GM12878 (cell line): Measurements from ENCODE around the gene EVPLL. TPM values are rescaled to one million over a fixed set of nuclear protein-coding genes. Genes with fewer than 3 reads are reported as not detected.

Experiments
- microRNA-seq: library from miRNA; unstranded; fragments of <30 nt; microRNA quantifications from one replicate; pipeline ENCODE4, GENCODE V29; 2018
- polyA plus RNA-seq, 11 experiments: library from polyadenylated mRNA; depleted of rRNA in 4 of 11; unstranded in 6 of 11; stranded (reverse) in 5 of 11; fragments of >200 nt; fragmentation: Nextera tagmentation in 4 of 11; fragmentation: Illumina TruSeq in 1 of 11; extraction: Ambion mirVana in 4 of 11; extraction: Trizol in 1 of 11; gene quantifications; 1 replicate in 1 of 11; 2 replicates in 10 of 11; pipeline versions ENCODE4 v1.2.1 to v1.2.3, GENCODE V29; 2011 to 2016; ENCODE audit warnings: inconsistent platforms in 2 of 11, missing spikeins in 2 of 11, low read depth in 1 of 11
- small RNA-seq: library from RNA; depleted of rRNA; stranded (forward); fragments of <200 nt; gene quantifications from one replicate; pipeline ENCODE3, GENCODE V24; 2014
- total RNA-seq, 4 experiments: library from RNA; depleted of rRNA in 3 of 4; stranded (reverse); fragments of >200 nt in 3 of 4; fragmentation: Illumina TruSeq in 1 of 4; extraction: Trizol in 1 of 4; gene quantifications; 2 replicates each; pipeline versions ENCODE4 v1.2.1 to v1.2.3, GENCODE V29; 2013 to 2021

The EVPLL gene
- total and polyA plus RNA-seq, 10 of the 15 experiments (the other 5 are each of a cell fraction or from before 2014, with no cell fraction given) = not detected

Small RNAs within 50 kb of the gene (microRNA-seq; reads per million reads assigned to microRNA genes)
- not detected for gene MIR6778

Small RNAs within 50 kb of the gene (small RNA-seq; reads per million reads assigned to genes)
- gene AL353997.5 (not detected), gene YWHAEP2 (not detected)

Other genes with a start within 250 kb of the EVPLL start
Only the 7 nearest of the 8 such genes appear.
- gene LLGL1, start 152.1 kb upstream of the EVPLL start, total RNA-seq (2014; rRNA removed) = 5.9 and 7.8 TPM in 2 replicates
- 1.9 and 3.0 TPM in 2 replicates for gene LLGL1, start 152.1 kb upstream of the EVPLL start, total RNA-seq (2014; rRNA removed; fragmentation: Illumina TruSeq; extraction: Trizol)
- gene LLGL1, start 152.1 kb upstream of the EVPLL start, total RNA-seq (2021) = 8.8 and 9.2 TPM in 2 replicates
- gene LLGL1, start 152.1 kb upstream of the EVPLL start, polyA plus RNA-seq (2011; rRNA removed) = 1.5 and 3.7 TPM in 2 replicates
- 0.70 and 2.0 TPM in 2 replicates for gene LLGL1, start 152.1 kb upstream of the EVPLL start, polyA plus RNA-seq (2014; fragmentation: Illumina TruSeq; extraction: Trizol)
- under 1 TPM; 0.02 TPM for gene LLGL1, start 152.1 kb upstream of the EVPLL start, polyA plus RNA-seq (2014; fragmentation: Nextera tagmentation; extraction: Ambion mirVana)
- gene LLGL1, start 152.1 kb upstream of the EVPLL start, polyA plus RNA-seq (2014; rRNA removed) = 8.7 and 9.8 TPM in 2 replicates
- 1 to 10 TPM in 1 of 2 experiments, under 1 TPM in 1; 0.82 to 1.3 TPM for gene LLGL1, start 152.1 kb upstream of the EVPLL start, polyA plus RNA-seq (2016; fragmentation: Nextera tagmentation; extraction: Ambion mirVana)
- gene FLII, start 119.0 kb upstream of the EVPLL start, total RNA-seq (2014; rRNA removed) = 109 and 118 TPM in 2 replicates
- gene FLII, start 119.0 kb upstream of the EVPLL start, total RNA-seq (2014; rRNA removed; fragmentation: Illumina TruSeq; extraction: Trizol) = 83.1 and 84.3 TPM in 2 replicates
- gene FLII, start 119.0 kb upstream of the EVPLL start, total RNA-seq (2021) = 169 and 182 TPM in 2 replicates
- 110 and 200 TPM in 2 replicates for gene FLII, start 119.0 kb upstream of the EVPLL start, polyA plus RNA-seq (2011; rRNA removed)
- 75.4 and 94.4 TPM in 2 replicates for gene FLII, start 119.0 kb upstream of the EVPLL start, polyA plus RNA-seq (2014; fragmentation: Illumina TruSeq; extraction: Trizol)
- gene FLII, start 119.0 kb upstream of the EVPLL start, polyA plus RNA-seq (2014; fragmentation: Nextera tagmentation; extraction: Ambion mirVana) = 10 to 100 TPM; 22.2 to 33.0 TPM
- gene FLII, start 119.0 kb upstream of the EVPLL start, polyA plus RNA-seq (2014; rRNA removed) = 122 and 124 TPM in 2 replicates
- 100 to 1,000 TPM; 128 to 139 TPM for gene FLII, start 119.0 kb upstream of the EVPLL start, polyA plus RNA-seq (2016; fragmentation: Nextera tagmentation; extraction: Ambion mirVana)
- 6.6 and 7.3 TPM in 2 replicates for gene MIEF2, start 117.1 kb upstream of the EVPLL start, total RNA-seq (2014; rRNA removed)
- gene MIEF2, start 117.1 kb upstream of the EVPLL start, total RNA-seq (2014; rRNA removed; fragmentation: Illumina TruSeq; extraction: Trizol) = 1.6 and 1.7 TPM in 2 replicates
- gene MIEF2, start 117.1 kb upstream of the EVPLL start, total RNA-seq (2021) = 8.3 and 8.4 TPM in 2 replicates
- 2.3 and 3.9 TPM in 2 replicates for gene MIEF2, start 117.1 kb upstream of the EVPLL start, polyA plus RNA-seq (2011; rRNA removed)
- 0.35 and 1.4 TPM in 2 replicates for gene MIEF2, start 117.1 kb upstream of the EVPLL start, polyA plus RNA-seq (2014; fragmentation: Illumina TruSeq; extraction: Trizol)
- gene MIEF2, start 117.1 kb upstream of the EVPLL start, polyA plus RNA-seq (2014; fragmentation: Nextera tagmentation; extraction: Ambion mirVana) = under 1 TPM; 0.16 to 0.42 TPM
- gene MIEF2, start 117.1 kb upstream of the EVPLL start, polyA plus RNA-seq (2014; rRNA removed) = 4.2 and 6.1 TPM in 2 replicates
- 1 to 10 TPM; 7.1 to 9.2 TPM for gene MIEF2, start 117.1 kb upstream of the EVPLL start, polyA plus RNA-seq (2016; fragmentation: Nextera tagmentation; extraction: Ambion mirVana)
- gene TOP3A, start 62.8 kb upstream of the EVPLL start, total RNA-seq (2014; rRNA removed) = 32.8 and 39.5 TPM in 2 replicates
- gene TOP3A, start 62.8 kb upstream of the EVPLL start, total RNA-seq (2014; rRNA removed; fragmentation: Illumina TruSeq; extraction: Trizol) = 31.3 and 33.6 TPM in 2 replicates
- gene TOP3A, start 62.8 kb upstream of the EVPLL start, total RNA-seq (2021) = 50.0 and 51.9 TPM in 2 replicates
- 21.6 and 25.3 TPM in 2 replicates for gene TOP3A, start 62.8 kb upstream of the EVPLL start, polyA plus RNA-seq (2011; rRNA removed)
- gene TOP3A, start 62.8 kb upstream of the EVPLL start, polyA plus RNA-seq (2014; fragmentation: Illumina TruSeq; extraction: Trizol) = 22.8 and 30.8 TPM in 2 replicates
- gene TOP3A, start 62.8 kb upstream of the EVPLL start, polyA plus RNA-seq (2014; fragmentation: Nextera tagmentation; extraction: Ambion mirVana) = 10 to 100 TPM in 1 of 2 experiments, 1 to 10 TPM in 1; 4.2 to 11.5 TPM
- gene TOP3A, start 62.8 kb upstream of the EVPLL start, polyA plus RNA-seq (2014; rRNA removed) = 30.0 and 30.2 TPM in 2 replicates
- 10 to 100 TPM; 35.3 to 39.4 TPM for gene TOP3A, start 62.8 kb upstream of the EVPLL start, polyA plus RNA-seq (2016; fragmentation: Nextera tagmentation; extraction: Ambion mirVana)
- 10.4 and 11.6 TPM in 2 replicates for gene SMCR8, start 62.5 kb upstream of the EVPLL start, total RNA-seq (2014; rRNA removed)
- 9.6 and 10.9 TPM in 2 replicates for gene SMCR8, start 62.5 kb upstream of the EVPLL start, total RNA-seq (2014; rRNA removed; fragmentation: Illumina TruSeq; extraction: Trizol)
- gene SMCR8, start 62.5 kb upstream of the EVPLL start, total RNA-seq (2021) = 14.6 and 16.4 TPM in 2 replicates
- gene SMCR8, start 62.5 kb upstream of the EVPLL start, polyA plus RNA-seq (2011; rRNA removed) = 5.3 and 6.4 TPM in 2 replicates
- gene SMCR8, start 62.5 kb upstream of the EVPLL start, polyA plus RNA-seq (2014; fragmentation: Illumina TruSeq; extraction: Trizol) = 12.1 and 13.4 TPM in 2 replicates
- gene SMCR8, start 62.5 kb upstream of the EVPLL start, polyA plus RNA-seq (2014; fragmentation: Nextera tagmentation; extraction: Ambion mirVana) = under 1 TPM; 0.52 to 0.77 TPM
- 9.7 and 9.9 TPM in 2 replicates for gene SMCR8, start 62.5 kb upstream of the EVPLL start, polyA plus RNA-seq (2014; rRNA removed)
- 1 to 10 TPM; 4.5 to 4.7 TPM for gene SMCR8, start 62.5 kb upstream of the EVPLL start, polyA plus RNA-seq (2016; fragmentation: Nextera tagmentation; extraction: Ambion mirVana)
- 36.6 and 38.8 TPM in 2 replicates for gene SHMT1, start 14.2 kb upstream of the EVPLL start, total RNA-seq (2014; rRNA removed)
- 23.5 and 27.2 TPM in 2 replicates for gene SHMT1, start 14.2 kb upstream of the EVPLL start, total RNA-seq (2014; rRNA removed; fragmentation: Illumina TruSeq; extraction: Trizol)
- 34.9 and 38.0 TPM in 2 replicates for gene SHMT1, start 14.2 kb upstream of the EVPLL start, total RNA-seq (2021)
- gene SHMT1, start 14.2 kb upstream of the EVPLL start, polyA plus RNA-seq (2011; rRNA removed) = 14.6 and 21.7 TPM in 2 replicates
- 21.9 and 31.3 TPM in 2 replicates for gene SHMT1, start 14.2 kb upstream of the EVPLL start, polyA plus RNA-seq (2014; fragmentation: Illumina TruSeq; extraction: Trizol)
- 1 to 10 TPM; 5.2 to 7.5 TPM for gene SHMT1, start 14.2 kb upstream of the EVPLL start, polyA plus RNA-seq (2014; fragmentation: Nextera tagmentation; extraction: Ambion mirVana)
- 38.0 and 39.6 TPM in 2 replicates for gene SHMT1, start 14.2 kb upstream of the EVPLL start, polyA plus RNA-seq (2014; rRNA removed)
- 10 to 100 TPM; 59.7 to 60.1 TPM for gene SHMT1, start 14.2 kb upstream of the EVPLL start, polyA plus RNA-seq (2016; fragmentation: Nextera tagmentation; extraction: Ambion mirVana)
- 1.0 and 1.1 TPM in 2 replicates for gene LGALS9C, start 99.0 kb downstream of the EVPLL start, total RNA-seq (2014; rRNA removed)
- gene LGALS9C, start 99.0 kb downstream of the EVPLL start, total RNA-seq (2014; rRNA removed; fragmentation: Illumina TruSeq; extraction: Trizol) = 0.18 and 0.74 TPM in 2 replicates
- 1.1 and 1.3 TPM in 2 replicates for gene LGALS9C, start 99.0 kb downstream of the EVPLL start, total RNA-seq (2021)
- gene LGALS9C, start 99.0 kb downstream of the EVPLL start, polyA plus RNA-seq (2011; rRNA removed) = 0.72 and 1.4 TPM in 2 replicates
- gene LGALS9C, start 99.0 kb downstream of the EVPLL start, polyA plus RNA-seq (2014; fragmentation: Illumina TruSeq; extraction: Trizol) = 1.8 and 2.0 TPM in 2 replicates
- under 1 TPM in 1 of 2 experiments, not detected in 1; 0.18 TPM for gene LGALS9C, start 99.0 kb downstream of the EVPLL start, polyA plus RNA-seq (2014; fragmentation: Nextera tagmentation; extraction: Ambion mirVana)
- gene LGALS9C, start 99.0 kb downstream of the EVPLL start, polyA plus RNA-seq (2014; rRNA removed) = 0.82 and 1.2 TPM in 2 replicates
- 1 to 10 TPM; 1.1 to 1.9 TPM for gene LGALS9C, start 99.0 kb downstream of the EVPLL start, polyA plus RNA-seq (2016; fragmentation: Nextera tagmentation; extraction: Ambion mirVana)